HepG2 (cell line): Measurements from ENCODE around the gene SFRP4.

Experiments used
- CTCF ChIP-seq: sonication (generic); formaldehyde crosslinking; IDR thresholded peaks from 2 replicates; pipeline ENCODE4 v1.5.0; 2020; ENCODE audit warnings: mild to moderate bottlenecking, missing genetic modification reagents, moderate library complexity
- EZH2 ChIP-seq: conservative IDR thresholded peaks from 2 replicates; pipeline ENCODE4 v1.6.1; 2012; ENCODE audit warnings: mild to moderate bottlenecking, low read depth, low read length, moderate library complexity
- GLI4 ChIP-seq: sonication (generic); formaldehyde crosslinking; IDR thresholded peaks from 2 replicates; pipeline ENCODE4 v1.5.1; 2020; ENCODE audit warnings: missing genetic modification reagents, mild to moderate bottlenecking, moderate library complexity, borderline replicate concordance
- HBP1 ChIP-seq: IDR thresholded peaks from 2 replicates; pipeline ENCODE4 v1.6.1; 2016; ENCODE audit warnings: low read depth, control low read depth
- NBN ChIP-seq: fragments of 450-650 bp; conservative IDR thresholded peaks from 2 replicates; pipeline ENCODE4 v1.6.1; 2017
- NR2C2 ChIP-seq: sonication (generic); formaldehyde crosslinking; IDR thresholded peaks from 2 replicates; pipeline ENCODE4 v1.4.0; 2020; ENCODE audit warnings: missing genetic modification reagents, mild to moderate bottlenecking, moderate library complexity, borderline replicate concordance
- POLR2A ChIP-seq, 2 experiments: IDR thresholded peaks; 2 replicates each; pipeline ENCODE4 v1.6.1; 2011; ENCODE audit warnings: low read depth in 2 of 2, low read length in 2 of 2, mild to moderate bottlenecking in 1 of 2, moderate library complexity in 1 of 2; ENCODE audit not compliant: insufficient read depth in 1 of 2
- POLR2AphosphoS5 ChIP-seq: IDR thresholded peaks from 2 replicates; pipeline ENCODE4 v1.6.1; 2012; ENCODE audit warnings: low read depth, low read length
- SKIL ChIP-seq: sonication (generic); formaldehyde crosslinking; IDR thresholded peaks from 2 replicates; pipeline ENCODE4 v1.8.0; 2022; ENCODE audit warnings: missing genetic modification reagents, mild to moderate bottlenecking, moderate library complexity, borderline replicate concordance
- ZBTB1 ChIP-seq: sonication (generic); formaldehyde crosslinking; IDR thresholded peaks from 2 replicates; pipeline ENCODE4 v1.4.0; 2020; ENCODE audit warnings: missing genetic modification reagents, borderline replicate concordance
- ZBTB20 ChIP-seq: sonication (generic); formaldehyde crosslinking; IDR thresholded peaks from 2 replicates; pipeline ENCODE4 v1.8.1; 2023; ENCODE audit warnings: missing genetic modification reagents, low read depth, mild to moderate bottlenecking, borderline replicate concordance
- ZNF235 ChIP-seq: sonication (generic); formaldehyde crosslinking; IDR thresholded peaks from 2 replicates; pipeline ENCODE4 v1.8.1; 2023; ENCODE audit warnings: mild to moderate bottlenecking, missing genetic modification reagents, borderline replicate concordance

GRCh38 chr7:37918526-37918925 is 1.9 kb upstream of the SFRP4 start:
- TF ChIP-seq NBN (no peak), CTCF (CRISPR knock-in tag) (peak; percentile 54), EZH2 (no peak), HBP1 (CRISPR knock-in tag) (no peak), POLR2A (IDR thresholded peaks at IDR 0.05; ENCODE audit: insufficient read depth in 1 of 2, low read depth in 2 of 2, low read length in 2 of 2) (no peak), NR2C2 (no peak), ZBTB1 (no peak), POLR2AphosphoS5 (no peak), SKIL (CRISPR knock-in tag) (no peak), ZNF235 (no peak), ZBTB20 (CRISPR knock-in tag) (no peak), GLI4 (CRISPR knock-in tag) (no peak)
